GM18511 (cell line): ENCODE measurements around the gene KLF2.
A peak's percentile ranks its signal among the peaks of the same experiment; 100 is the strongest.

ENCODE experiments used
- ATAC-seq: cut with Tn5 transposase; IDR thresholded peaks from one replicate; pipeline ENCODE4 v1.9.1; 2021; ENCODE audit warnings: mild to moderate bottlenecking, moderate library complexity; ENCODE audit not compliant: unreplicated experiment

Gene KLF2

GRCh38 chr19:16306728-16307402, 17.8 kb upstream of the KLF2 start:
- ATAC-seq, result no peak

GRCh38 chr19:16308081-16308480, 16.5 kb upstream of the KLF2 start:
- ATAC-seq, result no peak

- no peak for ATAC-seq
These were observed 15.0 kb upstream of the KLF2 start for GRCh38 chr19:16309643-16310042.

- ATAC-seq, result no peak
These were observed 8.7 kb upstream of the KLF2 start for GRCh38 chr19:16315825-16316505.

- ATAC-seq, result no peak
These were observed 8.1 kb upstream of the KLF2 start for GRCh38 chr19:16316506-16316882.

GRCh38 chr19:16319481-16319880, 5.1 kb upstream of the KLF2 start:
- no peak for ATAC-seq

- ATAC-seq, result no peak
These were observed 3.6 kb upstream of the KLF2 start for GRCh38 chr19:16320987-16321386.

- no peak for ATAC-seq
These were observed 518 bp downstream of the KLF2 start for GRCh38 chr19:16325161-16325527.

- ATAC-seq, result no peak
These were observed 1.2 kb downstream of the KLF2 start for GRCh38 chr19:16325641-16326400.

- no peak for ATAC-seq
These were observed 2.0 kb downstream of the KLF2 start for GRCh38 chr19:16326401-16327168.

GRCh38 chr19:16327169-16327475, 2.5 kb downstream of the KLF2 start:
- no peak for ATAC-seq

- no peak for ATAC-seq
These were observed 2.9 kb downstream of the KLF2 start for GRCh38 chr19:16327501-16327900.

GRCh38 chr19:16327911-16328823, 3.5 kb downstream of the KLF2 start:
- ATAC-seq, result no peak

- ATAC-seq, result no peak
These were observed 4.3 kb downstream of the KLF2 start for GRCh38 chr19:16328824-16329482.

- peak; percentile 68 for ATAC-seq
These were observed 5.8 kb downstream of the KLF2 start for GRCh38 chr19:16330368-16330801.

- ATAC-seq, result no peak
These were observed 6.4 kb downstream of the KLF2 start for GRCh38 chr19:16330806-16331690.

- no peak for ATAC-seq
These were observed 8.5 kb downstream of the KLF2 start for GRCh38 chr19:16333001-16333586.

GRCh38 chr19:16334411-16334810, 9.8 kb downstream of the KLF2 start:
- no peak for ATAC-seq

GRCh38 chr19:16335226-16335625, 10.6 kb downstream of the KLF2 start:
- ATAC-seq, result no peak
